Endodermal cell (in vitro differentiated cells): ENCODE results near the gene CLSTN2. TPM values are rescaled to one million over a fixed set of nuclear protein-coding genes. Genes with fewer than 3 reads are reported as not detected.

ENCODE experiments used
- DNase-seq: peaks from one replicate; pipeline ENCODE4 v3.0.0-alpha.2; 2017
- H3K27ac ChIP-seq: 2 replicates; pipeline ENCODE4 v1.5.1; 2013; ENCODE audit warnings: mild to moderate bottlenecking, low read depth, low read length, moderate library complexity
- H3K27me3 ChIP-seq: 2 replicates; pipeline ENCODE4 v1.6.1; 2013; ENCODE audit warnings: mild to moderate bottlenecking, low read length, moderate library complexity; ENCODE audit not compliant: insufficient read depth, control insufficient read depth, poor library complexity, severe bottlenecking
- H3K36me3 ChIP-seq: 2 replicates; pipeline ENCODE4 v1.7.0; 2013; ENCODE audit warnings: mild to moderate bottlenecking, low read length, moderate library complexity; ENCODE audit not compliant: control insufficient read depth, insufficient read depth
- H3K4me1 ChIP-seq: one replicate; pipeline ENCODE4 v1.7.0; 2013; ENCODE audit warnings: low read length; ENCODE audit not compliant: control insufficient read depth, insufficient read depth
- H3K4me3 ChIP-seq: 2 replicates; pipeline ENCODE4 v1.5.1; 2013; ENCODE audit warnings: mild to moderate bottlenecking, low read length, moderate library complexity
- H3K9ac ChIP-seq: 2 replicates; pipeline ENCODE4 v1.6.1; 2013; ENCODE audit warnings: mild to moderate bottlenecking, low read length, moderate library complexity; ENCODE audit not compliant: poor library complexity, severe bottlenecking; ENCODE audit errors: extremely low read depth
- H3K9me3 ChIP-seq: 2 replicates; pipeline ENCODE4 v1.6.1; 2013; ENCODE audit warnings: mild to moderate bottlenecking, low read length, moderate library complexity; ENCODE audit not compliant: control insufficient read depth
- H3K27ac Mint-ChIP-seq: 2 replicates; pipeline ENCODE4 v1.8.0; 2020; ENCODE audit warnings: mixed read lengths
- H3K27me3 Mint-ChIP-seq: 2 replicates; pipeline ENCODE4 v1.8.0; 2021; ENCODE audit warnings: mild to moderate bottlenecking, mixed read lengths; ENCODE audit not compliant: insufficient read depth
- H3K36me3 Mint-ChIP-seq: 2 replicates; pipeline ENCODE4 v1.8.0; 2020; ENCODE audit warnings: low read depth, mixed read lengths
- H3K4me1 Mint-ChIP-seq: 2 replicates; pipeline ENCODE4 v1.8.0; 2020; ENCODE audit warnings: mixed read lengths
- H3K4me3 Mint-ChIP-seq: 2 replicates; pipeline ENCODE4 v1.8.0; 2020; ENCODE audit warnings: mild to moderate bottlenecking, moderate library complexity, mixed read lengths
- H3K9me3 Mint-ChIP-seq: 2 replicates; pipeline ENCODE4 v1.8.0; 2020; ENCODE audit warnings: mild to moderate bottlenecking, mixed read lengths
- WGBS, 2 experiments: methylation state at CpG; one replicate each; pipeline versions ENCODE4 v1.1.5 to v1.1.7; 2013; ENCODE audit warnings: missing lambda C conversion rate in 2 of 2, mixed read lengths in 1 of 2; ENCODE audit not compliant: insufficient coverage in 1 of 2, insufficient read length in 1 of 2; 5-methylcytosine and 5-hydroxymethylcytosine counted together
- total RNA-seq, 2 donors: library from RNA; stranded (reverse); fragmentation: NEBNext Ultra II Directional in 1 of 2; extraction: Animal tissue kit (Norgen Biotek cat#: 25700) in 1 of 2; gene quantifications; 2 replicates in 1 of 2; 3 replicates in 1 of 2; pipeline ENCODE4 v1.2.1, GENCODE V29; 2021
- TF ChIP-seq, protein P1 (sequence below): fragments of 200-600 bp; sonication (generic); conservative IDR thresholded peaks from 2 replicates; pipeline ENCODE4 v1.5.0; 2021; ENCODE audit warnings: antibody characterized with exemption, mild to moderate bottlenecking

CLSTN2 gene
- total RNA-seq, 2 donors from 2014 or later: 0.13 to 0.42 TPM

DNA sequence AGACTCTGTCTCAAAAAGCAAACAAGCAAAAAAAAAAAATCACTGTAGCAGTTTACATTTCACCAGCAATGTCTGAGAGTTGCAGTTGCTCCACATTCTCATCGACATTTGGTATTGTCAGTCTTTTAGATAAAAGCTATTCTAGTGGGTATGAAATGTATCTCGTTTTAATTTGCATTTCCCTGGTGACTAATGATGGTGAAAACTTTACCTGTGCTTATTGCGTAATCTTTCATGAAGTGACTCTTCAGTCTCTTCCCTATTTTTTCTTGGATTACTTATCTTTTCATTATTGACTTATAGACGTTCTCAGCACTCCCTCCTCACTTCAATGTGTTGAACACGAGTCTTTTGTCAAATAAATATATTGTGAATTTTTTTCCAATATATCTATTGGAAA, 37.2 kb upstream of the CLSTN2 start:
- Histone ChIP-seq H3K9me3 (no peaks in the 10 kb centered on the region), H3K9ac (no peak overlapping the region), H3K4me3 (no peak overlapping the region), H3K4me1 (no peaks in the 10 kb centered on the region), H3K27ac (no peak overlapping the region), H3K36me3 (no peaks in the 10 kb centered on the region), H3K27me3 (no peaks in the 10 kb centered on the region)
- no peak overlapping the region for H3K27ac Mint-ChIP-seq
- H3K36me3 Mint-ChIP-seq: no peaks in the 10 kb centered on the region
- peaks cover 8% of the 10 kb centered on the region for H3K27me3 Mint-ChIP-seq
- TF ChIP-seq, protein P1, sequence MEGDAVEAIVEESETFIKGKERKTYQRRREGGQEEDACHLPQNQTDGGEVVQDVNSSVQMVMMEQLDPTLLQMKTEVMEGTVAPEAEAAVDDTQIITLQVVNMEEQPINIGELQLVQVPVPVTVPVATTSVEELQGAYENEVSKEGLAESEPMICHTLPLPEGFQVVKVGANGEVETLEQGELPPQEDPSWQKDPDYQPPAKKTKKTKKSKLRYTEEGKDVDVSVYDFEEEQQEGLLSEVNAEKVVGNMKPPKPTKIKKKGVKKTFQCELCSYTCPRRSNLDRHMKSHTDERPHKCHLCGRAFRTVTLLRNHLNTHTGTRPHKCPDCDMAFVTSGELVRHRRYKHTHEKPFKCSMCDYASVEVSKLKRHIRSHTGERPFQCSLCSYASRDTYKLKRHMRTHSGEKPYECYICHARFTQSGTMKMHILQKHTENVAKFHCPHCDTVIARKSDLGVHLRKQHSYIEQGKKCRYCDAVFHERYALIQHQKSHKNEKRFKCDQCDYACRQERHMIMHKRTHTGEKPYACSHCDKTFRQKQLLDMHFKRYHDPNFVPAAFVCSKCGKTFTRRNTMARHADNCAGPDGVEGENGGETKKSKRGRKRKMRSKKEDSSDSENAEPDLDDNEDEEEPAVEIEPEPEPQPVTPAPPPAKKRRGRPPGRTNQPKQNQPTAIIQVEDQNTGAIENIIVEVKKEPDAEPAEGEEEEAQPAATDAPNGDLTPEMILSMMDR: no peak
- H3K9me3 Mint-ChIP-seq: peaks cover 7% of the 10 kb centered on the region
- no peaks in the 10 kb centered on the region for H3K4me1 Mint-ChIP-seq
- DNase-seq: no peak
- 93 to 100% methylated on average over 3 of the region's 5 CpGs for WGBS, 2 experiments
- H3K4me3 Mint-ChIP-seq: no peak overlapping the region

DNA sequence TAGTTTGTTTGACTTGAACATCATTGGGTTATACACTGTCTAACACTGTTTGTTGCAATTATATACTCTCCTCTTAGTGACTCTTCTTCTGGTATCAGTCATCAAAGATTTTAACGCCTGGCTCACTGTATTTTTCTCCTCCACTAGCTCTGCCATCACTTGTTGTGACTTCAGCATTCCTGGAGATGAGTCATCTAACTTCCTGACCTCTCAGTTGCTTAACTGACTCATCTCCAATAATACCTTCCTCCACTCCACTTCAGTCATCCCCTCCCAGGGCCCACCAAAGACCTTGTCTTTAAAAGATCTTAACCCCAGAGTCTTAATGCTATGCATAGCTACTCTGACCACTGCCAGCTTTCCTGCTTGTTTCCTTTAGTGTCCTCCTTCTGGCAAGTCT, 28.6 kb upstream of the CLSTN2 start:
- no peak overlapping the region for H3K4me3 Mint-ChIP-seq
- WGBS, 2 experiments: 61 to 70% methylated on average over 1 of the region's 1 CpG
- H3K9ac ChIP-seq: no peak overlapping the region

DNA sequence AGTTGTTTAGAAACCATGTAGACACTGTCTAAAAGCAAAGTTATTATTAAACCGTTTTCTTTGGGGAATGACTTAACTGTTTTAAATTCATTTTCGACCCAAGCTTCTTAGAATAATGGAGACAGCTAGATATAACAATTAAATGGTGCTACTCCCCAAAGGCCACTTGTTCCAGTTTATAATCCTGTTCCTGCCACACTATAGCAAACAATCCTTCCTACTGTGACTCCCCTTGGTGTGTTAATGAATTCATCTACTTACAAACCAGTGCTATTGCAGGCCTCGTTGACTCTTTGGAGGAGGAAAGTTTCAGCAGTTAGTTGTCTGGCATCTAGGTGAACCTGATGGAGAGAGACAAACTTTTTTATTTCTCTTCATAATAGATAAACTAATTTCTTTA, 25.2 kb upstream of the CLSTN2 start:
- H3K36me3 ChIP-seq: no peaks in the 10 kb centered on the region
- Mint-ChIP-seq H3K27ac (no peak overlapping the region), H3K4me3 (no peak overlapping the region), H3K4me1 (peaks cover 15% of the 10 kb centered on the region), H3K27me3 (no peaks in the 10 kb centered on the region), H3K36me3 (no peaks in the 10 kb centered on the region), H3K9me3 (no peaks in the 10 kb centered on the region)
- DNase-seq: no peak
- no peaks in the 10 kb centered on the region for H3K9me3 ChIP-seq
- no peak overlapping the region for H3K4me3 ChIP-seq
- no peak overlapping the region for H3K27ac ChIP-seq
- H3K27me3 ChIP-seq: no peaks in the 10 kb centered on the region
- H3K4me1 ChIP-seq: no peaks in the 10 kb centered on the region
- WGBS, 2 experiments: 62 to 90% methylated on average over 2 to 3 of the region's 3 CpGs
- TF ChIP-seq, protein P1: no peak
- H3K9ac ChIP-seq: no peak overlapping the region

More for the DNA sequence above, 28.6 kb upstream of the CLSTN2 start:
- H3K4me1 Mint-ChIP-seq: peaks cover 15% of the 10 kb centered on the region
- no peaks in the 10 kb centered on the region for H3K36me3 ChIP-seq
- H3K27me3 Mint-ChIP-seq: peaks cover 7% of the 10 kb centered on the region
- no peak overlapping the region for H3K4me3 ChIP-seq
- peak; percentile 77 for DNase-seq
- H3K4me1 ChIP-seq: no peaks in the 10 kb centered on the region
- H3K9me3 ChIP-seq: no peaks in the 10 kb centered on the region
- H3K36me3 Mint-ChIP-seq: no peaks in the 10 kb centered on the region
- H3K9me3 Mint-ChIP-seq: no peaks in the 10 kb centered on the region
- H3K27ac ChIP-seq: no peak overlapping the region
- no peak overlapping the region for H3K27ac Mint-ChIP-seq
- TF ChIP-seq, protein P1: no peak
- no peaks in the 10 kb centered on the region for H3K27me3 ChIP-seq
